SK-N-MC (cell line): ENCODE data around the gene THAP7.

ENCODE experiments used
- EZH2 ChIP-seq: fragments of 200-600 bp; sonication (generic); IDR thresholded peaks from one replicate; pipeline ENCODE4 v1.6.1; 2017; ENCODE audit warnings: antibody characterized with exemption
- FOXP2 ChIP-seq: optimal IDR thresholded peaks from 2 replicates; pipeline ENCODE3; 2011; ENCODE audit warnings: mild to moderate bottlenecking, moderate library complexity; ENCODE audit not compliant: insufficient read depth; ENCODE audit errors: extremely low read length, control extremely low read depth
- POLR2AphosphoS5 ChIP-seq: IDR thresholded peaks from 2 replicates; pipeline ENCODE4 v1.6.1; 2012; ENCODE audit warnings: mild to moderate bottlenecking, low read depth, low read length, borderline replicate concordance

DNA sequence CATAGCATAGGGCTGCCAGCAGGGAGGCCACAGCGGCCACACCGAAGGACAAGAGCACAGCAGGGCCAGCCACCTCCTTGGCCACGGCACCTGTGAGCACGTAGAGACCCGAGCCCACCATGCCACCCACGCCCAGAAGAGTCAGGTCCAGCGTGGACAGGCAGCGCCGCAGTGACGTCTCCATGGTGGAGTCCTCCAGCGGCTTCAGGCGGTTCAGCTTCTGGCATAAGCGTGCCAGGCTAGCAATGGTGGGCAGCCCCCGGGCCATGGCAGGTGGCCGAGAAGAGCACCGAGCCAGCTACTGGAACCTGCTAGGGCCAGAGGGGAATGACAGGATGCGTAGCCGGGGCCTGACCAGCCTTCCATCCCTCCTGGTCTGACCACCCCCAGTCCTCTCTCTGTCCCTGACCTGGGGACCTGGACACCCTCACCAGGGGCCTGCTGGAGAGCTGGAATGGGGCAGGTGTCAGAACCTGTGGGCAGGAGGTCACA, 29.7 kb upstream of the THAP7 start:
- TF ChIP-seq POLR2AphosphoS5 (no peak), EZH2 (no peak), FOXP2 (no peak)
